Neural cell (in vitro differentiated cells): Measurements from ENCODE around the gene EHMT1.

ENCODE experiments used
- CTCF ChIP-seq: fragments of 450-650 bp; IDR thresholded peaks from 2 replicates; pipeline ENCODE4 v1.5.1; 2014; ENCODE audit warnings: antibody characterized with exemption, mild to moderate bottlenecking, moderate library complexity; ENCODE audit not compliant: poor library complexity, severe bottlenecking
- EP300 ChIP-seq: fragments of 450-650 bp; conservative IDR thresholded peaks from 2 replicates; pipeline ENCODE4 v1.6.1; 2014; ENCODE audit warnings: antibody characterized with exemption, mild to moderate bottlenecking, moderate library complexity; ENCODE audit not compliant: poor library complexity, severe bottlenecking
- EZH2 ChIP-seq: fragments of 200-600, 300-800 bp; shearing (Covaris generic), sonication (generic); IDR thresholded peaks from 2 replicates; pipeline ENCODE4 v1.6.1; 2014; ENCODE audit warnings: antibody characterized with exemption, low read length, borderline replicate concordance, mild to moderate bottlenecking; ENCODE audit not compliant: insufficient read depth, poor library complexity, severe bottlenecking
- RAD21 ChIP-seq: fragments of 450-650 bp; conservative IDR thresholded peaks from 2 replicates; pipeline ENCODE4 v1.6.1; 2014; ENCODE audit warnings: antibody characterized with exemption, mild to moderate bottlenecking, moderate library complexity

GRCh38 chr9:137643921-137644320 lies 25.1 kb downstream of the EHMT1 start:
- TF ChIP-seq CTCF (no peak), EP300 (no peak), RAD21 (no peak), EZH2 (no peak)
